ENCODE data around the gene KLHL6.

GRCh38 chr3:183492849-183493179, 62.7 kb downstream of the KLHL6 start:
- no peak for TF ChIP-seq CTCF (IDR thresholded peaks at IDR 0.05)
- TF ChIP-seq POLR2A (IDR thresholded peaks at IDR 0.05), result no peak
- no peak for TF ChIP-seq POLR2AphosphoS5 (IDR thresholded peaks at IDR 0.05)
- no peak for TF ChIP-seq EP300 (IDR thresholded peaks at IDR 0.05)

Measured in sigmoid colon (tissue), 4 donors.